Measurements from ENCODE around the gene OLFML2B. TPM values are rescaled to one million over a fixed set of nuclear protein-coding genes. Genes with fewer than 3 reads are reported as not detected.
A peak's percentile ranks its signal among the peaks of the same experiment; 100 is the strongest.
"Not testable (repeated sequence)": the region's sequence is repeated elsewhere in the genome, so short reads cannot be mapped to it uniquely, and the experiment has no call there.

The OLFML2B gene
- total and polyA plus RNA-seq, 2 experiments from 2014 or later, result 1.2 to 2.9 TPM

DNA sequence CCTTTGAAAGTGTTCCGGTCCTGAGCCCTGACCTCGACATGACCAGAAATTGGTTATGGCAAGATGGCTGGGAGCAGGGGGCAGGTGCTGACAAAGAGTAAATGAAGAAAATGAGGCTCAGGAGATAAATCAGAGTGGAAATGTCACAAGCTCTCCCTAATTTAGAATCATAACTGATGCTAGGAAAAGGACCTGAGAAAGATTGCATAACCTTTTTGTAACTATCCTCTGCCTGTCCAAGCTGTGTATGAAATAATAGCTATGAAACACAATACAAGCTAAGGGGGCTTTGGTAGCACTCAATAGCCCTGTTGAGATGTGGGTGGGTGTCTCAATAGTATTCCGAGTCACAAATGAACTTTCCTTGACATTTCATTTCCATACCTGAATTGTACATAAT, 32.9 kb upstream of the OLFML2B start:
- DNase-seq (ENCODE audit: low spot score), result no peak
- H3K27me3 ChIP-seq, result no peaks in the 10 kb centered on the region
- H3K4me1 ChIP-seq (ENCODE audit: insufficient read depth), result no peaks in the 10 kb centered on the region
- no peaks in the 10 kb centered on the region for H3K36me3 ChIP-seq (replicated peaks; ENCODE audit: insufficient read depth, low read depth)
- no peaks in the 10 kb centered on the region for H4K20me1 ChIP-seq (ENCODE audit: insufficient read depth, poor library complexity, severe bottlenecking)
- WGBS (ENCODE audit: low lambda C conversion rate, missing lambda C conversion rate), result 95% methylated on average over 3 of the region's 3 CpGs
- H3K9me2 ChIP-seq (replicated peaks; ENCODE audit: insufficient read depth), result no peaks in the 10 kb centered on the region
- no peak overlapping the region for H3K4me3 ChIP-seq
- no peak overlapping the region for H3K4me2 ChIP-seq
- no peak overlapping the region for H3K27ac ChIP-seq
- H3K79me2 ChIP-seq, result no peaks in the 10 kb centered on the region
- H2AFZ ChIP-seq, result no peak overlapping the region
- TF ChIP-seq EZH2phosphoT487 (IDR thresholded peaks at IDR 0.05; ENCODE audit: low read depth, severe bottlenecking, unreplicated experiment) (no peak), EZH2 (IDR thresholded peaks at IDR 0.05; ENCODE audit: borderline replicate concordance) (no peak)
- TF ChIP-seq, protein P1, sequence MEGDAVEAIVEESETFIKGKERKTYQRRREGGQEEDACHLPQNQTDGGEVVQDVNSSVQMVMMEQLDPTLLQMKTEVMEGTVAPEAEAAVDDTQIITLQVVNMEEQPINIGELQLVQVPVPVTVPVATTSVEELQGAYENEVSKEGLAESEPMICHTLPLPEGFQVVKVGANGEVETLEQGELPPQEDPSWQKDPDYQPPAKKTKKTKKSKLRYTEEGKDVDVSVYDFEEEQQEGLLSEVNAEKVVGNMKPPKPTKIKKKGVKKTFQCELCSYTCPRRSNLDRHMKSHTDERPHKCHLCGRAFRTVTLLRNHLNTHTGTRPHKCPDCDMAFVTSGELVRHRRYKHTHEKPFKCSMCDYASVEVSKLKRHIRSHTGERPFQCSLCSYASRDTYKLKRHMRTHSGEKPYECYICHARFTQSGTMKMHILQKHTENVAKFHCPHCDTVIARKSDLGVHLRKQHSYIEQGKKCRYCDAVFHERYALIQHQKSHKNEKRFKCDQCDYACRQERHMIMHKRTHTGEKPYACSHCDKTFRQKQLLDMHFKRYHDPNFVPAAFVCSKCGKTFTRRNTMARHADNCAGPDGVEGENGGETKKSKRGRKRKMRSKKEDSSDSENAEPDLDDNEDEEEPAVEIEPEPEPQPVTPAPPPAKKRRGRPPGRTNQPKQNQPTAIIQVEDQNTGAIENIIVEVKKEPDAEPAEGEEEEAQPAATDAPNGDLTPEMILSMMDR (IDR thresholded peaks at IDR 0.05; ENCODE audit: poor library complexity), result no peak
- H3K9me3 ChIP-seq (ENCODE audit: low read depth), result no peaks in the 10 kb centered on the region

DNA sequence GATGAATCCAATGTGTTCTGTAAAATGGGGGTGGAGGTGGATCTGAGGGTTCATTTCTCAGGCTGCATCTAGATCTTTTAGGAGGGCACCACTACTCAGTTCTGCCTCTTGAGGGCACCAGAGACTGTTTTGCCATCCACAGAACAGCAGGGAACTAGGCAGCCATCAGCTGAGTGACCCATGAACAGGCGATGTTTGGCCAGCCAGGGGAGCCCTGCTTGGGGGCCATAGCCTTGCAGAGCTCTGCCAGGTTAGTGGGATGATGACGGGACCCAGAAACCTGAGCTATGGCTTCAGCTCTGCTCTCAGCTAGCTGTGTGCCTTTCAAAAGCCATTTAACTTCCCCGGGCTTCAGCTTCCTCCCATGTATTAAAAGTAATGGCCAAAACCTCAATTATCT, 32.4 kb upstream of the OLFML2B start:
- no peaks in the 10 kb centered on the region for H3K79me2 ChIP-seq
- H4K20me1 ChIP-seq (ENCODE audit: insufficient read depth, poor library complexity, severe bottlenecking), result no peaks in the 10 kb centered on the region
- no peaks in the 10 kb centered on the region for H3K9me2 ChIP-seq (replicated peaks; ENCODE audit: insufficient read depth)
- WGBS (ENCODE audit: low lambda C conversion rate, missing lambda C conversion rate), result 42% methylated on average over 3 of the region's 3 CpGs
- no peaks in the 10 kb centered on the region for H3K4me1 ChIP-seq (ENCODE audit: insufficient read depth)
- H3K27me3 ChIP-seq, result no peaks in the 10 kb centered on the region
- no peak overlapping the region for H3K4me2 ChIP-seq
- DNase-seq (ENCODE audit: low spot score), result peak; percentile 77
- no peak overlapping the region for H2AFZ ChIP-seq
- no peak overlapping the region for H3K4me3 ChIP-seq
- no peak overlapping the region for H3K27ac ChIP-seq
- no peaks in the 10 kb centered on the region for H3K9me3 ChIP-seq (ENCODE audit: low read depth)
- TF ChIP-seq EZH2phosphoT487 (IDR thresholded peaks at IDR 0.05; ENCODE audit: low read depth, severe bottlenecking, unreplicated experiment), result no peak
- TF ChIP-seq, protein P1 (IDR thresholded peaks at IDR 0.05; ENCODE audit: poor library complexity), result peak; percentile 89
- no peaks in the 10 kb centered on the region for H3K36me3 ChIP-seq (replicated peaks; ENCODE audit: insufficient read depth, low read depth)

DNA sequence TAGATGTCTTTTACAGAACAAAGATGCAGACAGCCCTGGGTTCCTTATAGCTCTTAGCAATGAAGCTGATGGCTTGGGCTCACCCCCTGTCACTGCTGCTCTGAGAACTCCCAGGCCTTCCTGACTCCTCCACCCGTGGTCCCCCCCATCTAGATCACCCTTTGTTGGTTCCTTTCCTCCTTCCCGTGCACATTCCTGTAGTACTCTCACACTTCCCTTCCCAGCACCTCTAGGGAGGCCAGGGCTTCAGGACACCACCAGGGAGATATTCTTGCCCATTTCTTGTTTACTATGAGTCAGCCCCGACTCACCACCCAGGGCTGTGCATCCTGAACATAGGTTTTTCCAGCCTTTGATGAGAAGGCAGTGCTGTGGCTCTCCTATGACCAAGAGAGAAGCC, 31.4 kb upstream of the OLFML2B start:
- DNase-seq (ENCODE audit: low spot score), result peak; percentile 47
- Histone ChIP-seq H3K9me3 (ENCODE audit: low read depth) (no peaks in the 10 kb centered on the region), H3K27me3 (no peaks in the 10 kb centered on the region), H3K4me3 (no peak overlapping the region), H3K27ac (no peak overlapping the region), H3K36me3 (replicated peaks; ENCODE audit: insufficient read depth, low read depth) (no peaks in the 10 kb centered on the region), H4K20me1 (ENCODE audit: insufficient read depth, poor library complexity, severe bottlenecking) (no peaks in the 10 kb centered on the region), H3K4me1 (ENCODE audit: insufficient read depth) (no peaks in the 10 kb centered on the region), H2AFZ (no peak overlapping the region), H3K79me2 (no peaks in the 10 kb centered on the region), H3K4me2 (no peak overlapping the region), H3K9me2 (replicated peaks; ENCODE audit: insufficient read depth) (no peaks in the 10 kb centered on the region)
- TF ChIP-seq EZH2phosphoT487 (IDR thresholded peaks at IDR 0.05; ENCODE audit: low read depth, severe bottlenecking, unreplicated experiment), result no peak
- TF ChIP-seq, protein P1 (IDR thresholded peaks at IDR 0.05; ENCODE audit: poor library complexity), result no peak
- no peak for TF ChIP-seq EZH2 (IDR thresholded peaks at IDR 0.05; ENCODE audit: borderline replicate concordance)
- 33% methylated on average over 3 of the region's 3 CpGs for whole genome bisulfite sequencing (ENCODE audit: low lambda C conversion rate, missing lambda C conversion rate)

DNA sequence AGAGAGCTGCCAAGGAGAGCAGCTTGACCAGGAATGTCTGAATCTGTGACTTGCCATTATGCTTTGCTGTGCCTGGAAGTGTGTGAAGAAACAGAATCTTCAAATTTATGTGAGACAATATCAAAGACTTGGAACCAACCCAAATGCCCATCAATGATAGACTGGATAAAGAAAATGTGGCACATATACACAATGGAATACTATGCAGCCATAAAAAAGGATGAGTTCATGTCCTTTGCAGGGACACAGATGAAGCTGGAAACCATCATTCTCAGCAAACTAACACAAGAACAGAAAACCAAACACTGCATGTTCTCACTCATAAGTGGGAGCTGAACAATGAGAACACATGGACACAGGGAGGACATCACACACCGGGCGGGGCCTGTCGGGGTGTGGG, 30.3 kb upstream of the OLFML2B start:
- H3K4me2 ChIP-seq; H3K9me2 ChIP-seq (replicated peaks; ENCODE audit: insufficient read depth); DNase-seq (ENCODE audit: low spot score); H3K9me3 ChIP-seq (ENCODE audit: low read depth); H3K79me2 ChIP-seq; H3K4me1 ChIP-seq (ENCODE audit: insufficient read depth); H4K20me1 ChIP-seq (ENCODE audit: insufficient read depth, poor library complexity, severe bottlenecking); H3K27me3 ChIP-seq; H3K4me3 ChIP-seq; H2AFZ ChIP-seq; H3K27ac ChIP-seq; H3K36me3 ChIP-seq (replicated peaks; ENCODE audit: insufficient read depth, low read depth): not testable (repeated sequence)
- 100% methylated on average over 3 of the region's 3 CpGs for WGBS (ENCODE audit: low lambda C conversion rate, missing lambda C conversion rate)

All from hepatocyte (in vitro differentiated cells).